ENCODE measurements around the gene TNK1.

TNK1 gene

GRCh38 chr17:7406235-7406825 is 25.4 kb downstream of the TNK1 start:
- TF ChIP-seq CTCF (IDR thresholded peaks at IDR 0.05; ENCODE audit: insufficient read depth, low read length, poor library complexity, severe bottlenecking), result no peak
- DNase-seq (ENCODE audit: extremely low read depth, insufficient read length), result no peak
- Histone ChIP-seq H3K4me3 (replicated peaks; ENCODE audit: low read depth, low read length) (no peak overlapping the region), H3K36me3 (ENCODE audit: control insufficient read depth, insufficient read depth, low read length) (no peaks in the 10 kb centered on the region), H3K27me3 (replicated peaks; ENCODE audit: control insufficient read depth, insufficient read depth, low read length) (no peaks in the 10 kb centered on the region; the same call in none of the 2 replicates)

GRCh38 chr17:7407082-7407481 is 26.2 kb downstream of the TNK1 start:
- no peak overlapping the region for H3K4me3 ChIP-seq (replicated peaks; ENCODE audit: low read depth, low read length)
- H3K36me3 ChIP-seq (ENCODE audit: control insufficient read depth, insufficient read depth, low read length), result no peaks in the 10 kb centered on the region

GRCh38 chr17:7407485-7408251 is 26.8 kb downstream of the TNK1 start, which contains the start of gene NLGN2:
NLGN2 (plus strand) TSS chr17:7407845; CDS start chr17:7408256, 411 bp downstream.
- no peaks in the 10 kb centered on the region; the same call in none of the 2 replicates for H3K27me3 ChIP-seq (replicated peaks; ENCODE audit: control insufficient read depth, insufficient read depth, low read length)
- no peak for DNase-seq (ENCODE audit: extremely low read depth, insufficient read length)
- H3K36me3 ChIP-seq (ENCODE audit: control insufficient read depth, insufficient read depth, low read length), result no peaks in the 10 kb centered on the region
- TF ChIP-seq CTCF (IDR thresholded peaks at IDR 0.05; ENCODE audit: insufficient read depth, low read length, poor library complexity, severe bottlenecking), result no peak
- no peak within 1 kb of the TSS for H3K4me3 ChIP-seq (replicated peaks; ENCODE audit: low read depth, low read length)

More at GRCh38 chr17:7407082-7407481, 26.2 kb downstream of the TNK1 start:
- no peak for DNase-seq (ENCODE audit: extremely low read depth, insufficient read length)
- TF ChIP-seq CTCF (IDR thresholded peaks at IDR 0.05; ENCODE audit: insufficient read depth, low read length, poor library complexity, severe bottlenecking), result no peak
- H3K27me3 ChIP-seq (replicated peaks; ENCODE audit: control insufficient read depth, insufficient read depth, low read length), result no peaks in the 10 kb centered on the region; the same call in none of the 2 replicates

- no peak for DNase-seq (ENCODE audit: extremely low read depth, insufficient read length)
- Histone ChIP-seq H3K36me3 (ENCODE audit: control insufficient read depth, insufficient read depth, low read length) (no peaks in the 10 kb centered on the region), H3K4me3 (replicated peaks; ENCODE audit: low read depth, low read length) (no peak overlapping the region), H3K27me3 (replicated peaks; ENCODE audit: control insufficient read depth, insufficient read depth, low read length) (no peaks in the 10 kb centered on the region; the same call in none of the 2 replicates)
- no peak for TF ChIP-seq CTCF (IDR thresholded peaks at IDR 0.05; ENCODE audit: insufficient read depth, low read length, poor library complexity, severe bottlenecking)
Measured at GRCh38 chr17:7408252-7408727, 27.4 kb downstream of the TNK1 start.

GRCh38 chr17:7408863-7409262 is 28.0 kb downstream of the TNK1 start:
- H3K36me3 ChIP-seq (ENCODE audit: control insufficient read depth, insufficient read depth, low read length), result no peaks in the 10 kb centered on the region
- no peak overlapping the region for H3K4me3 ChIP-seq (replicated peaks; ENCODE audit: low read depth, low read length)
- DNase-seq (ENCODE audit: extremely low read depth, insufficient read length), result no peak
- H3K27me3 ChIP-seq (replicated peaks; ENCODE audit: control insufficient read depth, insufficient read depth, low read length), result no peaks in the 10 kb centered on the region; the same call in none of the 2 replicates
- TF ChIP-seq CTCF (IDR thresholded peaks at IDR 0.05; ENCODE audit: insufficient read depth, low read length, poor library complexity, severe bottlenecking), result no peak

All from GM06990 (cell line).